GM12873 (cell line): ENCODE measurements around the gene PRMT2.

Experiments used
- CTCF ChIP-seq: IDR thresholded peaks from 2 replicates; pipeline ENCODE4 v1.5.1; 2012; ENCODE audit warnings: low read depth, mild to moderate bottlenecking, moderate library complexity, low read length, control low read depth; ENCODE audit not compliant: insufficient read depth; ENCODE audit errors: missing control alignments

The PRMT2 gene

DNA sequence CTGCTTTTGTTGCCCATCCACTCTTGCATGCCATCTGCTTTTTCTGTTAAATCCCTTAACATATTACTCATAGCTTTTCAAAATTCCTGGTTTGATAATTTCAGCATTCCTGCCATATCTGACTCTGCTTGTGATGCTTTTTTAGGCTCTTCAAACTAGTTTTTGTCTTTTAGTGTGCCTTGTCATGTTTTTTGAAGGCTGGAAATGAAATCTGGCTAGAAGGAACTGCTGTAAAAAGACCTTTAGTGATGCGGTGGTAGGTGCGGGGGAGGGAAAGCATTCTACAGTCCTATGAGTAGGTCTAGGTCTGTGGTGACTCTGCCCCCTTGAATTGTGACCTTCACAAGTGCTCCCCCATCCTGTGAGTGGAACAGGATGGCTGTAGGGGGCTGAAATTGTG lies 15.6 kb upstream of the PRMT2 start:
- no peak for TF ChIP-seq CTCF

DNA sequence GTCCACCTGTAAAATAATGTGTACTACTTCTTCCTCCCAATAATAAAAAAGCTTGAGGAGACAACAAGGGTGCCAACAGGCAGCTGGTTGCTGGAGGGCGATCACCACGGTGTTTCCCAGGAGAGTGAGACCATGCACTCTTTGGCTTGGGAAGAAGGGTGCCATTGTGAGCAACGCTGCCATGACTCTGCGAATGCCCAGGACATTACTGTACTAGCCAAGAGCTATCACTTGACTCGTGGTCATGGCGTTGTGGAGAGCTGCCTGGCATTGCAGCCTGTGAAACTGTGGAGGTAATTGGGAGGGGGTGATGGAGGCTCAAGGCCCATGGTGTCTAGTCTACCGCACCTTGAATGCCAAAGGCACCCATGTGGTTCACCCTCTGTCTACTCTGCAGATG lies 14.6 kb upstream of the PRMT2 start:
- no peak for TF ChIP-seq CTCF

- TF ChIP-seq CTCF: no peak
Observed at GRCh38 chr21:46621457-46622182, 13.9 kb upstream of the PRMT2 start.

DNA sequence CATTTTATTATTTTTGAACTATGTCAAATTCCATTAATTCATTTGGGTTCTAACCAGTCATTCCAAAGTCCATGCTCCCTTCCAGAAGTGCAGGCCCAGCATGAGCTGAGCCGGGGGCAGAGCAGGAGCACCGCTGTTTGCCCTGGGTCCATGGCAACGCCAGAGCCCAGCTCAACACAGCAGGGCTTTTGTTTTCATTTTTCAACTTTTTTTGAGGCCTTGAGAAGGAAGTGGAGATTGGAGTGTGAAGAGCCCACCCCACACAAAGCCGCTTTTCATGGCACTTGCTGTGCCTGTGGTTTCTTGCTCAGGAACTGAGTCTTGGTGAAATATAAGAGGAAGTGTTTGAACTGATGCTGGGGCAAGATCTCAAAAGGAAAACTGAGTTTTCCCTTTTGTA lies 13.2 kb upstream of the PRMT2 start:
- TF ChIP-seq CTCF: no peak

DNA sequence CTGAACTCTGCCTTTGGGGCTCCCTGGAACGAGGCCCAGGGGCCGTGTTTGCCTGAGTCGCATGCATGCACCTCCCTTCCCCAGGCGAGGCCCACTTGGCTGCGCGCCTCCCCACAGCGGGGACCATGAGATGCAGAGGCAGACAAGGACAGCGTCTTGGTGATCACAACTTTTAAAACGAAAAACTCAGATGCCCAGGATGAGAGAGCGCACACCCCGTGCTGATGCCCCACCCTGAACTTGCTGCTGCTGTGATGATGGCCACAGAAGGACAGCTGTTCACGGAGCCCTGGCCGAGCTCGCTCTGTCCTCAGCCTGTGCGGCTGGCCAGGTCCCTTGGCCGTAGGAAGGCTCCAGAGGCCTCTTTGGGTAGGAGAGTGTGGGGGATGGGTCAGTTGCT lies 11.4 kb upstream of the PRMT2 start:
- TF ChIP-seq CTCF: no peak

DNA sequence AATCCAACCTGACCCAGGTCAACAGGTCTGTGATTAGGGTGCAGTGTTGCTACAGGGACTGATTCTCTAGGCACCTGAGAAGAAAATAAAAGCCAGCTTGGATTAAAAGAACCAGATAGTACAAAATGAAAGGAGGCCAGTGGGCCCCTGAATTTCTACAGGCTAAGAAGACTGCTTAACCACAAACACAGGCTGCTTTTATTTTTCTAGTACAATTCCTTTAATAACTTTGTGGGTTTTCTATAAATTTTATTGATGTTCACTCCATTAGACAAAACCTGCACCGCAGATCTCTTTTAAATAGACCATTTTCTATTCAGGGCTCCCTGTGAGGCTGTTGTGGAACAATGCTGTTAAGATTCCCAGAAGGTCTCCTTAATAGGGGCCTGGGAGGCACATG lies 9.7 kb upstream of the PRMT2 start:
- TF ChIP-seq CTCF: no peak

GRCh38 chr21:46626536-46626935 lies 8.9 kb upstream of the PRMT2 start:
- TF ChIP-seq CTCF: no peak

GRCh38 chr21:46626975-46627501 lies 8.4 kb upstream of the PRMT2 start:
- no peak for TF ChIP-seq CTCF
